Effector memory CD4-positive, alpha-beta T cell (primary cell): ENCODE results near the gene ADCY4.
"Not testable (repeated sequence)": the region's sequence is repeated elsewhere in the genome, so short reads cannot be mapped to it uniquely, and the experiment has no call there.

Source experiments
- DNase-seq, 3 donors: peaks; one replicate each; pipeline ENCODE4 v3.0.0-alpha.2; 2020
- H3K27ac ChIP-seq: 2 replicates; pipeline ENCODE4 v1.7.0; 2013; ENCODE audit warnings: mild to moderate bottlenecking, low read length, moderate library complexity; ENCODE audit not compliant: insufficient read depth, poor library complexity, severe bottlenecking
- H3K27me3 ChIP-seq: replicated peaks from 2 replicates; pipeline ENCODE4 v1.7.0; 2013; ENCODE audit warnings: mild to moderate bottlenecking, low read length; ENCODE audit not compliant: insufficient read depth, control insufficient read depth, poor library complexity, severe bottlenecking
- H3K36me3 ChIP-seq: 2 replicates; pipeline ENCODE4 v1.7.0; 2013; ENCODE audit warnings: mild to moderate bottlenecking, low read length, moderate library complexity; ENCODE audit not compliant: control insufficient read depth, insufficient read depth
- H3K4me1 ChIP-seq: 2 replicates; pipeline ENCODE4 v1.7.0; 2013; ENCODE audit warnings: low read length, mild to moderate bottlenecking; ENCODE audit not compliant: control insufficient read depth, insufficient read depth, poor library complexity, severe bottlenecking
- H3K4me3 ChIP-seq: 2 replicates; pipeline ENCODE4 v1.7.0; 2013; ENCODE audit warnings: low read length, low read depth, mild to moderate bottlenecking; ENCODE audit not compliant: insufficient read depth, poor library complexity, severe bottlenecking
- H3K9me3 ChIP-seq: 2 replicates; pipeline ENCODE4 v1.7.0; 2013; ENCODE audit warnings: mild to moderate bottlenecking, low read length, moderate library complexity; ENCODE audit not compliant: control insufficient read depth

Gene ADCY4

GRCh38 chr14:24329073-24329663 lies 5.7 kb downstream of the ADCY4 start:
- Histone ChIP-seq H3K27me3 (no peaks in the 10 kb centered on the region), H3K4me1 (peaks cover 38% of the 10 kb centered on the region), H3K36me3 (no peaks in the 10 kb centered on the region), H3K27ac (no peak overlapping the region), H3K4me3 (no peak overlapping the region), H3K9me3 (no peaks in the 10 kb centered on the region)
- no peak for DNase-seq

- H3K9me3 ChIP-seq, H3K4me3 ChIP-seq, H3K27me3 ChIP-seq, H3K36me3 ChIP-seq, DNase-seq, H3K27ac ChIP-seq: not testable (repeated sequence)
- H3K4me1 ChIP-seq: peaks cover 29% of the 10 kb centered on the region
Observed at GRCh38 chr14:24327914-24328313, 7.0 kb downstream of the ADCY4 start.

DNA sequence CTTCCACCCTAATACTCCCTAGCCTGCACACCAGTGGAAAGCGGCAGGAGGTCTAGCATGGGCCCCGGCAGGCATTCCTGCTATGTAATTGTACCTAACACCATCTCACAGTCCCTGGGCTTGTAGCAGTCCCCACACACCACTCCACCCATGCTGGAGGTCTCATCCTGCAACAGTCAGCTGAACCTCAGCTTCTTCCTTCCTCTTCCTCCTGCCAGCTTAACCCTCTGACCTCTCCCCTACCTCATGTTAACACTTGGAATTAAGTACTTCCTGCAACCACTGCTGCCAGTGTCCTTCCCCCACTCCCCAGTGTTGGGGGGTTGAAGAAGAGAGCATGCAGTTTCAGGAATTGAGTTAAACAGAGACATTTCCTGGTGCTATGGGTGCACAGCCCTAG lies 7.6 kb downstream of the ADCY4 start:
- Histone ChIP-seq H3K4me1 (peaks cover 23% of the 10 kb centered on the region), H3K27me3 (no peaks in the 10 kb centered on the region), H3K27ac (no peak overlapping the region), H3K4me3 (no peak overlapping the region), H3K36me3 (no peaks in the 10 kb centered on the region), H3K9me3 (no peaks in the 10 kb centered on the region)
- no peak for DNase-seq

DNA sequence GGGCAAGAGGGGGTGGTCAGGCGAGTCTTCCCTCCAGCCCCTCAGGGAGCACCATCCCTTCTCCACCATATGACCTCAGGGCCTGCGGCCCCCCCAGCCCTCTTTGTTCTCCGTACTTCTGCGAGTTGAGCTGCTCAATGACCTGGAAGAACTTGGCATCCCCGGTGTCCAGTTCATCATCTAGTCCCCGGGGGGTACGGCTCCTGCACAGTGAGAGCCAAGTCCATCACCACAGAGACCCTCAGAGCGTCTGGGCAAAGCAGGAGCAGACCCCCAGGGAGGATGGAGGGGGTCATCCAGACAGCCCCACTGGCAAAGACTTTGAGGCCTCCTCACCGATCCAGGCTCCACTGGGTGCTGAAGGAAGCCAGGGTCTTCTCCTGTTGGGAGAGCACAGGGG lies 8.9 kb downstream of the ADCY4 start:
- H3K9me3 ChIP-seq: no peaks in the 10 kb centered on the region
- no peaks in the 10 kb centered on the region for H3K27me3 ChIP-seq
- no peak overlapping the region for H3K27ac ChIP-seq
- DNase-seq: no peak
- H3K4me1 ChIP-seq: peaks cover 15% of the 10 kb centered on the region
- no peak overlapping the region for H3K4me3 ChIP-seq
- no peaks in the 10 kb centered on the region for H3K36me3 ChIP-seq

DNA sequence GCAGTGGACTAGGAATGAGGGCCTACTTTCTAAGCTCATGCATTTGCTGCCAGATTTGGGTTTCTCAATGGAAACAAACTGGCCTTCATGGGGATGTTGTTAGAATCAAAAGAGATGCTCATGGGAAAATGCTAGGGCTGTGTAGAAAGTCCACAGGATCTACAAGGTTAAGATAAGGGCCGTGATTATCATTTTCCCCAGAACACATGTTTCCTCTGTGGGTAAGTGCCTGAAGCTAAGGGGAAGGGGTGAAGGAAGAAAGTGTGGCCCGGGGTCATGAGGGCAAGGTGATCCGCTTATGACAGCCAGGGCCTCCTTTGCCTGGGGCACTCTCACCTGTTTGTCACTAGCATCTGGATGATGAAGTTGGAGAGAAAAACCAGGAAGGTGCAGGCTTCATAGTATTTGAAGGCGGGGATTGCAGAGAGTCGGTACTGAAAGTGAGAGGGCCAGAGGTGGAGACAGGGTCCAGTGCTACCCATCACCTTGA lies 9.8 kb downstream of the ADCY4 start:
- no peak overlapping the region for H3K4me3 ChIP-seq
- H3K27me3 ChIP-seq: no peaks in the 10 kb centered on the region
- no peaks in the 10 kb centered on the region for H3K36me3 ChIP-seq
- DNase-seq: no peak
- peaks cover 15% of the 10 kb centered on the region for H3K4me1 ChIP-seq
- no peaks in the 10 kb centered on the region for H3K9me3 ChIP-seq
- H3K27ac ChIP-seq: no peak overlapping the region

- Histone ChIP-seq H3K27me3 (no peaks in the 10 kb centered on the region), H3K9me3 (no peaks in the 10 kb centered on the region), H3K4me3 (no peak overlapping the region), H3K36me3 (no peaks in the 10 kb centered on the region), H3K27ac (no peak overlapping the region), H3K4me1 (peaks cover 7% of the 10 kb centered on the region)
- DNase-seq: no peak
Observed at GRCh38 chr14:24324024-24324423, 10.8 kb downstream of the ADCY4 start.

- Histone ChIP-seq H3K36me3 (no peaks in the 10 kb centered on the region), H3K27me3 (no peaks in the 10 kb centered on the region), H3K4me3 (no peak overlapping the region), H3K27ac (no peak overlapping the region), H3K9me3 (no peaks in the 10 kb centered on the region), H3K4me1 (peaks cover 6% of the 10 kb centered on the region)
- no peak for DNase-seq
Observed at GRCh38 chr14:24323341-24323740, 11.5 kb downstream of the ADCY4 start.

- Histone ChIP-seq H3K27ac (no peak overlapping the region), H3K4me3 (no peak overlapping the region), H3K4me1 (peaks cover 6% of the 10 kb centered on the region), H3K9me3 (no peaks in the 10 kb centered on the region), H3K36me3 (no peaks in the 10 kb centered on the region), H3K27me3 (no peaks in the 10 kb centered on the region)
- no peak for DNase-seq
Observed at GRCh38 chr14:24322672-24323071, 12.2 kb downstream of the ADCY4 start.

- H3K27me3 ChIP-seq: no peaks in the 10 kb centered on the region
- H3K36me3 ChIP-seq: no peaks in the 10 kb centered on the region
- H3K27ac ChIP-seq: no peak overlapping the region
- H3K4me3 ChIP-seq: no peak overlapping the region
- no peaks in the 10 kb centered on the region for H3K4me1 ChIP-seq
- DNase-seq: no peak
- H3K9me3 ChIP-seq: no peaks in the 10 kb centered on the region
Observed at GRCh38 chr14:24321212-24321975, 13.5 kb downstream of the ADCY4 start.

GRCh38 chr14:24317141-24317928 lies 17.5 kb downstream of the ADCY4 start:
- H3K4me1 ChIP-seq: peaks cover 34% of the 10 kb centered on the region
- no peak overlapping the region for H3K27ac ChIP-seq

More at GRCh38 chr14:24317141-24317928, 17.5 kb downstream of the ADCY4 start:
- DNase-seq: no peak
- no peaks in the 10 kb centered on the region for H3K27me3 ChIP-seq
- H3K36me3 ChIP-seq: no peaks in the 10 kb centered on the region
- H3K4me3 ChIP-seq: no peak overlapping the region
- H3K9me3 ChIP-seq: no peaks in the 10 kb centered on the region
